Breast epithelium (tissue), 4 donors: Measurements from ENCODE around the gene TXNRD1. TPM values are rescaled to one million over a fixed set of nuclear protein-coding genes. Genes with fewer than 3 reads are reported as not detected.

ENCODE experiments used
- DNase-seq, 2 donors: peaks; one replicate each; pipeline ENCODE4 v3.0.0-alpha.2; 2019; ENCODE audit warnings: low spot score in 2 of 2
- H3K27ac ChIP-seq, 2 donors: fragments of 200-600 bp; sonication (generic) in 1 of 2; one replicate each; pipeline ENCODE4 v1.5.1; 2016 to 2019; ENCODE audit warnings: mild to moderate bottlenecking in 1 of 2
- H3K27me3 ChIP-seq, 2 donors: fragments of 200-600 bp; sonication (generic) in 1 of 2; one replicate each; pipeline versions ENCODE4 v1.5.1 to v1.6.0; 2017 to 2019; ENCODE audit warnings: control low read depth in 1 of 2, mild to moderate bottlenecking in 1 of 2
- H3K36me3 ChIP-seq: fragments of 200-600 bp; one replicate; pipeline ENCODE4 v1.5.1; 2019
- H3K4me1 ChIP-seq, 2 donors: fragments of 200-600 bp; sonication (generic); one replicate each; pipeline ENCODE4 v1.5.1; 2016 to 2019; ENCODE audit warnings: control low read depth in 1 of 2
- H3K4me3 ChIP-seq, 3 donors: fragments of 200-600 bp; sonication (generic); 1 replicate in 2 of 3; 2 replicates in 1 of 3; pipeline ENCODE4 v1.5.1; 2016 to 2019; ENCODE audit warnings: mild to moderate bottlenecking in 3 of 3, moderate library complexity in 2 of 3
- H3K9me3 ChIP-seq, 2 donors: fragments of 200-600 bp; sonication (generic) in 1 of 2; one replicate each; pipeline ENCODE4 v1.5.1; 2016 to 2019; ENCODE audit warnings: control low read depth in 1 of 2
- POLR2A ChIP-seq: fragments of 450-650 bp; IDR thresholded peaks from one replicate; pipeline ENCODE4 v1.6.1; 2016; ENCODE audit warnings: antibody characterized with exemption, mild to moderate bottlenecking, moderate library complexity
- POLR2AphosphoS5 ChIP-seq, 3 donors: sonication (generic); formaldehyde crosslinking; IDR thresholded peaks; one replicate each; pipeline ENCODE4 v1.6.1; 2017; ENCODE audit warnings: antibody characterized with exemption in 3 of 3
- intact Hi-C: fragments of 100-400 bp; cut with DNase I; formaldehyde crosslinking; loops from one replicate; pipeline ENCODE4 v1.15.1; 2023; ENCODE audit warnings: low total_unique reads
- total RNA-seq, 3 donors: library from RNA; depleted of rRNA; stranded (reverse); fragments of >200 nt; gene quantifications; one replicate each; pipeline ENCODE4 v1.1.0, GENCODE V29; 2016
- TF ChIP-seq, protein P1 (sequence below), 3 donors: fragments of 450-650 bp; IDR thresholded peaks; one replicate each; pipeline ENCODE4 v1.5.1; 2016 to 2017; ENCODE audit warnings: antibody characterized with exemption in 3 of 3, mild to moderate bottlenecking in 3 of 3, moderate library complexity in 3 of 3

TXNRD1 gene
- total RNA-seq, 3 donors from 2014 or later = 60.2 to 137 (median 103) TPM

DNA sequence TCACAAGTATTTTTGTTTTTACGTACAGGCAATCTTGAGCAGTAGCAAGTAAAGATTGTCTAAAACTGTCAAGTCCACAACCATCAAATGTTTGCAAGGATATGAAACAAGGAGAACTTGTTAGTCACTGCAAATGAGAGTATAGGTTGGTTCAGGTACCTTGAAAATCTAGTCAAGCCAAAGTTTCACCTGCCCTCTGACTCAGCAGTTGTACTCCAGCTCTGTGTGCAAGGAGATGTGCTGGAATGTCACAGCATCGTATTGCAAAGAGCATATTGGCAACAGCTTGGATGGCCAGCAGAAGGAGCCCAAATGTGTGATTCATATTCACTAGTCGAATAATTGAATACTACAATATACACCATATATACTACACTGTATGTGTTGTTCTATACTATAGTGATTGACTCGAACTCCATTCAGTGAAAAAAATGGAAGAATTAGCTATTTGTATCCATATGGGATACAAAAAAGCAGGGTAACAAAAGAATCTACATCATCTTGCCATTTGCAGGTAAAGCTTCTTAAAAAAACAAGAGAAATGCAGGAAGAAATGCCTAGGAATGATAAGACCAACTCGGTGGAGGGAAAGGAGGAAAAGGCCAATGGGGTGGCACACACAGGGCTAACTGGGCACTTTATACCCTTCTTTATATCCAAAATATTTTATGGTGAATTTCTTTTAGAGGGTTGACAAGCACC is 131.9 kb downstream of the TXNRD1 start:
- no peaks in the 10 kb centered on the region for H3K9me3 ChIP-seq
- no peak for DNase-seq
- no peaks in the 10 kb centered on the region for H3K4me1 ChIP-seq
- H3K36me3 ChIP-seq = no peaks in the 10 kb centered on the region
- no peak overlapping the region for H3K27ac ChIP-seq
- no peaks in the 10 kb centered on the region for H3K27me3 ChIP-seq
- TF ChIP-seq POLR2AphosphoS5 (IDR thresholded peaks at IDR 0.05) (no peak), POLR2A (no peak)
- TF ChIP-seq, protein P1, sequence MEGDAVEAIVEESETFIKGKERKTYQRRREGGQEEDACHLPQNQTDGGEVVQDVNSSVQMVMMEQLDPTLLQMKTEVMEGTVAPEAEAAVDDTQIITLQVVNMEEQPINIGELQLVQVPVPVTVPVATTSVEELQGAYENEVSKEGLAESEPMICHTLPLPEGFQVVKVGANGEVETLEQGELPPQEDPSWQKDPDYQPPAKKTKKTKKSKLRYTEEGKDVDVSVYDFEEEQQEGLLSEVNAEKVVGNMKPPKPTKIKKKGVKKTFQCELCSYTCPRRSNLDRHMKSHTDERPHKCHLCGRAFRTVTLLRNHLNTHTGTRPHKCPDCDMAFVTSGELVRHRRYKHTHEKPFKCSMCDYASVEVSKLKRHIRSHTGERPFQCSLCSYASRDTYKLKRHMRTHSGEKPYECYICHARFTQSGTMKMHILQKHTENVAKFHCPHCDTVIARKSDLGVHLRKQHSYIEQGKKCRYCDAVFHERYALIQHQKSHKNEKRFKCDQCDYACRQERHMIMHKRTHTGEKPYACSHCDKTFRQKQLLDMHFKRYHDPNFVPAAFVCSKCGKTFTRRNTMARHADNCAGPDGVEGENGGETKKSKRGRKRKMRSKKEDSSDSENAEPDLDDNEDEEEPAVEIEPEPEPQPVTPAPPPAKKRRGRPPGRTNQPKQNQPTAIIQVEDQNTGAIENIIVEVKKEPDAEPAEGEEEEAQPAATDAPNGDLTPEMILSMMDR (IDR thresholded peaks at IDR 0.05) = no peak
- intact Hi-C loops = no loop called here
- H3K4me3 ChIP-seq = no peak overlapping the region

DNA sequence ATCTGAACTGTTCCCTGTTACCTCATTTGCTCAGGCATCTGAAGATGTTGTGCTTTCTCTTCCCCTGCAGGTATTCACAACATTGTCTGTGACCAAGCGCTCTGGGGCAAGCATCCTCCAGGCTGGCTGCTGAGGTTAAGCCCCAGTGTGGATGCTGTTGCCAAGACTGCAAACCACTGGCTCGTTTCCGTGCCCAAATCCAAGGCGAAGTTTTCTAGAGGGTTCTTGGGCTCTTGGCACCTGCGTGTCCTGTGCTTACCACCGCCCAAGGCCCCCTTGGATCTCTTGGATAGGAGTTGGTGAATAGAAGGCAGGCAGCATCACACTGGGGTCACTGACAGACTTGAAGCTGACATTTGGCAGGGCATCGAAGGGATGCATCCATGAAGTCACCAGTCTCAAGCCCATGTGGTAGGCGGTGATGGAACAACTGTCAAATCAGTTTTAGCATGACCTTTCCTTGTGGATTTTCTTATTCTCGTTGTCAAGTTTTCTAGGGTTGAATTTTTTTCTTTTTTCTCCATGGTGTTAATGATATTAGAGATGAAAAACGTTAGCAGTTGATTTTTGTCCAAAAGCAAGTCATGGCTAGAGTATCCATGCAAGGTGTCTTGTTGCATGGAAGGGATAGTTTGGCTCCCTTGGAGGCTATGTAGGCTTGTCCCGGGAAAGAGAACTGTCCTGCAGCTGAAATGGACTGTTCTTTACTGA is 132.9 kb downstream of the TXNRD1 start:
- Histone ChIP-seq H3K36me3 (no peaks in the 10 kb centered on the region), H3K27ac (no peak overlapping the region), H3K4me3 (no peak overlapping the region), H3K27me3 (no peaks in the 10 kb centered on the region), H3K9me3 (no peaks in the 10 kb centered on the region), H3K4me1 (no peaks in the 10 kb centered on the region)
- TF ChIP-seq POLR2A = no peak
- TF ChIP-seq, protein P1 (IDR thresholded peaks at IDR 0.05) = no peak
- no peak for TF ChIP-seq POLR2AphosphoS5 (IDR thresholded peaks at IDR 0.05)
- DNase-seq = no peak
- intact Hi-C loops = no loop called here

- H3K4me1 ChIP-seq = no peaks in the 10 kb centered on the region
- no peaks in the 10 kb centered on the region for H3K9me3 ChIP-seq
- intact Hi-C loops = no loop called here
- TF ChIP-seq, protein P1 (IDR thresholded peaks at IDR 0.05) = no peak
- TF ChIP-seq POLR2AphosphoS5 (IDR thresholded peaks at IDR 0.05) (no peak), POLR2A (no peak)
- no peaks in the 10 kb centered on the region for H3K27me3 ChIP-seq
- H3K4me3 ChIP-seq = no peak overlapping the region
- H3K27ac ChIP-seq = no peak overlapping the region
- DNase-seq = no peak
- H3K36me3 ChIP-seq = no peaks in the 10 kb centered on the region
These were observed 133.5 kb downstream of the TXNRD1 start for GRCh38 chr12:104348994-104349494.

- Histone ChIP-seq H3K27me3 (no peaks in the 10 kb centered on the region), H3K4me1 (no peaks in the 10 kb centered on the region), H3K9me3 (no peaks in the 10 kb centered on the region), H3K27ac (no peak overlapping the region), H3K36me3 (no peaks in the 10 kb centered on the region), H3K4me3 (no peak overlapping the region)
- TF ChIP-seq POLR2A = no peak
- TF ChIP-seq POLR2AphosphoS5 (IDR thresholded peaks at IDR 0.05) = no peak
- TF ChIP-seq, protein P1 (IDR thresholded peaks at IDR 0.05) = no peak
- intact Hi-C loops = no loop called here
- no peak for DNase-seq
These were observed 134.9 kb downstream of the TXNRD1 start for GRCh38 chr12:104350211-104351056.
